Stimulated activated CD8-positive, alpha-beta memory T cell treated with anti-CD3 and anti-CD28 coated beads, Interleukin-4, amount 100 ng/mL, for 1 hour (primary cell): Measurements from ENCODE around the gene RRBP1.

Source experiments
- DNase-seq, 2 donors: peaks; one replicate each; pipeline ENCODE4 v3.0.0-alpha.2; 2020; ENCODE audit warnings: low read depth in 2 of 2, low spot score in 1 of 2

RRBP1 gene

GRCh38 chr20:17648315-17648646 is 33.8 kb downstream of the RRBP1 start:
- DNase-seq = no peak

DNA sequence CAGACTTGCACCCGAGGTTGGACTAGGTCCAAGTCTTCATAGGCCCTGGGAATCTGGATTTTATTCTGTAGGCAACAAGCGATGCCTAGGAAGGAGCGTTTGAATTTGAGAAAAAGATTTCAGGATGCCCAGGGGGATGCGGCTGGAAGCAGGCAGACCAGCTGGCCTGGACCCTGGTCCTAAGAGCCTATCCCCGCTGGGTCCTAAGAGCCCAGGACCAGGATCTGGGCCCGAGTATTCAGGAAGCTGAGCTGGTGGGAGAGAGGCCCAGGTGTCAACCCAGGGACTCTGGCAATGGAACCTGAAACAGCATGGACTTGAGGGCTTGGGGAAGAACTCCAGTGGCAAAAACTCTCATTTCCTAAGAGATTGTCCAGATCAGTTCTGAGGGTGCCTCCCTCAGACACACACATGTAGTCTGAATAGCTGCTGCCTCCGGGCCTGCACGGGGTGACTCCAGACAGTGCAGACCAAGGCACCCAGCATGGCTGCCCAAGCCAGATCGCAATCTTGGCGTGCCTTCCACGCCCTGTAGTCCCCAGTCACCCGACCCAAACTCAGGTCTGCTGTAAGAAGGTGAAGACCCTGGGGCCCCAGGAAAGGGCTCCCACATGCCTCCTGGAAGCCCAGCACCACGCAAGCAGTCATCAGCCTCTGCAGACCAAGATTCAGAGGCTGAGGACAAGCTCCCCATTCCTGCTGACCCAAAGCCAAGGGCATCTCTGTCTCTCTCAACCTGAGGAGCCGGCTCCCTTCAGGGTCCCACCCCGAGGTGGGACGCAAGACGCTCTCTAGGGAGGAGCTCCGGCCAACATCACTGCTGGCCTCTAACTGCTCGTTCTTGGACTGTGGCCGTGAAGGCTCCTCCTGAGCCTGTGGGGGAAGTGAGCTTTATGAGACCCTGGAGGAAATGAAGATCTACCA is 34.4 kb downstream of the RRBP1 start:
- no peak for DNase-seq

- DNase-seq = no peak
Measured at GRCh38 chr20:17646961-17647301, 35.1 kb downstream of the RRBP1 start.

DNA sequence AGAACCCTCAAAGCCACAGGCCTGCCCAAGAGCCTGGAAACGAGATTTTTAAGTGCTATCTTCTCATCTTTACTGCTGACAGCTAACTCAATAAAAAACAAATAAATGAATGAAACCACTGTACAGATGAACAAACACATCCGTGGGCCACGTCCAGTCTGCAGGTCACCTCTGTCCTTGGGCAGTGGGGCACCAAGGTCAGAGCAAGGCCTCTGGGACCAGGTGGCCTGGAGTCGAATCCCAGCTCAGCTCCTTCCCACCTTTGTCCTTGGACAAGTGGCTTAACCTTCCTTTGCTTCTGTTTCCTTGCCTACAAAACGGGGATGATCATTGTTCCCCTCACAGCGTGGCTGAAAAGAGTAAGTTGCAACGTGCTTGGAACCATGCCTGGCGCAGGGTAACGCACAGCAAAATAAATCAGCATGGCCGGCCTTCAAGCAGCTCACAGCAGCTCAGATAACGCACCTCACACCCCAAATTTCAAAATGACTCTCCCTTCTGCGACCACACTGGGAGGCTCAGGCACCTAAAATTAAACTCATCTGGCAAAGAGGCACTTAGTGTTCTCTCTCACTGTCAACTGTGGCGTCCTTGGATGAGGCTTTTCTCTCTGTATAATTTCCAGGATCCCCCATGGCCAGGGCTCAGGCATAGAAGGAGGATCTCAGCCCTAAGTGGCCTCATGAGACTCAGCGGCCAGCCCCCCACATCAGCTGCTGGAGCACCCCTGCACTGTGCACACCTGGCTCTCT is 35.7 kb downstream of the RRBP1 start:
- DNase-seq = no peak

- no peak for DNase-seq
Measured at GRCh38 chr20:17645546-17646208, 36.4 kb downstream of the RRBP1 start.

DNA sequence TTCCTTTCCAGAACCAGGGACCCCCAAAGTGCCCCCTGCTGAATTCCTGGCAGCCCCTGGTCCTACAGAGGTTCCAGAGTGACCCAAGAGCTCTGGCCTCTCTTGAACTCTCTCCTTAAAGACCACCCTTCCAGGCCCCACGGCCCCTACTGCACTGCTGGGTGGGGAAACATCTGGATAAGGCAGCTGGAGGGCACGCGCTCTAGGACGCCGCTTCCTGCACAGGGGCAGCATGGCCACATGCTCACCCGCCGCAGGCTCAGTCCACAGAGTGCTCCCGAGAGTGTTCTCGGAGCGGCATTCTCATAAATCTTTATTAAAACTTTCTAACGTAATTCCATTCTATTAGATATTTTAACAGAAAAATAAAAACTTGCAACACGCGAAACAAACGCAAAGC is 37.0 kb downstream of the RRBP1 start:
- no peak for DNase-seq

DNA sequence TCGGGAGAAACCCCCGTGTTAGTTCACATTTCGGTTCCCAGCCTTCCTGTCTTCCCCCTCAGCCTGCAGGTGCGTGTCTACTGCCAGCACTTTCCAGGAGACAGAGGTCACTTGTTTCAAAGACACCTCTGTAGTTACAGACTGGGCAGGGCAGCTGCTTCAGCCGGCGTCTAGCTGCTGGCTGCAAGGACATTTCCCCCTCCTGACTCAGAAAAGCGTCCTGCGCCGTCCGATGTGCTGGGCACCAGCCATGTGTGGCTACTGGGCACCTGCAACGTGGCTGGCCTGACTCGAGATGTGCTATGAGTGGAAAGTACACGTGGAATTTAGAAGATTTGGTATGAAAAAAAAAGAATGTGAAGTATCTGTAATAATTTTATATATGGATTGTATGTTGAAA is 37.6 kb downstream of the RRBP1 start:
- DNase-seq = no peak

DNA sequence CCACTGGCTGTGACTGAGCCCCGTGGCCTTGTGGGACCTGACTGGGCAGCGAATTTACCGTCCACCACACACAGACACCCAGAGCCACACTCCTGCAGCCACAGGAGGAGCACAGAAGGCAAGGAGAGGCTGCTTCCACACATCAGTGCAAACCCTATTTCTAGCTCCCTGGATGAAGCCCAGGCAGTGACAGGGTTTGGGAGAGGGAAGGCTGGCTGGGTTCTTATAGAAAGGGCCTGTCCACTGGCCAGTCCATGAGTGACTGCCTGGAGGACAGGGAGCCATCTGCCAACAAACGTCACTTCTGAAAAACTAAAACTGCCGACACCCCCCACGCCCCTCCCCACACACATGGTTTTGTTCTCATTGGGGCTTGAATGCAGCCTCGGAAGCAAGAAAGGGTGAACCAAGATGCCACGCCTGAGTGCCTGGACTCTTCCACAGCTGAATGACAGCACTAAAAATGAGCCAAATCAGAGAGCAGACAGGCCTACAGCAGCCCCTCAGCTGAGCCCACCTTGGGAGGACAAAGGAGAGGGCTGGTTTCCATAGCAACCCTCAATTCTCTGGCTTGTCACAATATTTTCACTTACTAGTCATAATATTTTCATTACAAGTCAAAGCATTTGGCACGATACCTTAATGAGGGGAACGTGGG is 38.4 kb downstream of the RRBP1 start:
- DNase-seq = no peak

DNA sequence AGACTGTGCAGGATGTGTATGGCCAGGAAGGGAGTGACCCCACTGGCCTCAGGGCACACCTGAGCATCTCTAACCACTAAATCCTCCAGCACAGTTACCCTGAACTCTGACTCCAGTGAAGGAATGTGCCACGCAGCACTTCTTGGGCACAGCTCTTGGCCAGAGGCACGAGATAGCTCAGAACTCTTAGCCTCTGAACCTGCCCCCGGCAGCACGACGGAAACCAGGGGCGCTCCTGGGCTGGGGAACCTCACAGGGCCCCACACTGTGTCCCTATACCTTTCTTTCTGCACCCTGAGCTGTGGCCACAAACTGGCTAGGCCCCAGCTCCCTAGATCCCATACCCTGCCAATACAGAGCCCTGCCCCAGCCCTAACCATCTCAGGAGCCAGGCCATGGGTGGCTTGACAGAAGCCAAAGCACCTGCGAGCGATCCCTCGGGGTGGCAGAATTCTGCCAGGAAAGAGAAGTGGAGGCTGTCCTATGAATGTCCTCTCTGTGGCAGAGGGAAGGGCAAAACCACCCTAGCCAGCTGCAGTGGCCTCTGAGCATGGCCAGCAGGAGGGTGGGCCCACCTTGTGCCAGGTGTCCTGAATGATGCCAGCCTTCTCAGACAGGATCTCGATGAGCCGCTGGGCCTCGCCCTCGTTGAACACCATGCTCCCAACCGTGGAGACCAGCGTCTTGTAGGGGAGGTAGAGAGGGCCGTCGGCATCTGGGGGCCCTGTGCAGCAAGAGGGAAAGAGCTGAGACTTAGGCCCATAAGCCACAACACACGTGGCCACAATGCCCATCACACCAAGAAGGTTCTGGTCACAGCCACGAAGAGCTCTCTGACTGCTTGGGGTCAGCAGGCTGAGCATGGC is 39.4 kb downstream of the RRBP1 start:
- no peak for DNase-seq

- no peak for DNase-seq
Measured at GRCh38 chr20:17641993-17642392, 40.0 kb downstream of the RRBP1 start.

DNA sequence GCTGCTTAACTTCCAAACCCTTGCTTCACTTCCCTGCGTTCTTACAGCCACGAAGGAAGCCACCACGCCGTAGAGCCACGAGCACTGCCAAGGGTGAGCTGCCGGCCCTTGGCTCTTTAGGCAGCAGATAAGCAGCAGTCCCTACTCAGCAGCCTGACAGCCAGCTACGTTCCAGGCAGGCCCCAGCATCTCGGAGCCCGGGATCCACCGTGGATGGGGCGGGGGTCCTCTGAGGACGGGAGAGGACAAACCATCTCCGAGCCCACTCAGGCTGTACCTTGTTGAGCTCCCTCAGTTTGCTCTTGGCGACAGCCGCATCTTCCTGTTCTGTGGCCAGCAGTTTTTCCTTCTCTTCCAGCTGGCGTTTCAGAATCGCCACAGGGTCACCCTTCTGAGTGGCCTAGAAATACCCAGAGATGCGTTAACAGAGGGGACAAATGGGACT is 40.5 kb downstream of the RRBP1 start:
- no peak for DNase-seq

DNA sequence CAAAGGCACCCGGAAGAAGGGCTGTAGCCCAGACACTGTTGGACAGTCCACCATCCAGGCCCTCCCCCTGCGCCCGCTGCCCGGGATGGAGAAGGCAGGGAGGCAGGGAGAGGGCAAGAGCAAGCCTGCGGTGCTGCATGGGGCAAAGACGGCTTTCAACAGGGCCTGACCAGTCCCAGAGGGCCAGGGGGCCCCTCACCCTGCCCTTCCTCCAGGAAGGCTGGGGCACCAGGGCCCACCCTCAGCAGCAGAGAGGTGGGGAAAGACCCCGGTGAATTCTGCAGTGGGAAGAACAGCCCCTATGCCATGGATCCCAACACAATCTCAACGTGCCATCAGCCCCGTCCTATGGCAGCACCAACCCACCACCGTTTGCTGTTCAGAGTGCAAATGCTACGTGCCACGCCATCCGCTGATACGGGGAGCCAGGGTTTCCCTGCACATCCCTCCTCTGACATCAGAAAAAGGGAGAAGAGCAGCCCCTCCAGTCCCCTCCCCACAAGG is 41.1 kb downstream of the RRBP1 start:
- no peak for DNase-seq

GRCh38 chr20:17640146-17640874 is 41.7 kb downstream of the RRBP1 start:
- no peak for DNase-seq

DNA sequence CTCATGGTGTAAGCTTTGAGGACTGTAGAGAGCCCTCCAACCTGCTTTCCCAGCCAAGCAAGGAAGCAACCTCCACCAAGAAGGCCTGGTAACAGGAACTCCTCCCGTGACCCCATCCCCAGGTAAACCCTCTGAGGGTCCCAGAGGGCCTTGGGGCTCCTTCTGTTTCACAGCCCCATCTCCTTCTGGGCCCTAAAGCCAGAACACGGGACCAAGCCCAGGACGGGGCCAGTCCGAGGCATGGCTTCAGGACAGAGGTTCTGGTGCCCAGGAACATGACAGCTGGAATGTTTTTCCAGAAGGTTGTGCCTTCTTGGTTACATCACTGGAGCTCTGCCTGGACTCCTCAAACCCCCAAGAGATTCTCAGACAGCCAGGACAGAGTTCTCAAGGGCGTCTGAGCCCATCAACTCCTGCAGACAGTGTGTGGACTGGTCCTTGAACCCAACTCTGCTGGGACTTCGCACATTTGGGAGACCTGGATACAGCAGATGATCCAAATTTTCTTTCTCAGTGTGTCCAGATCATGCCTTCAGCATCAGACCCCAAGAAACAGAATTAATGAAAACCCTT is 43.1 kb downstream of the RRBP1 start:
- no peak for DNase-seq

GRCh38 chr20:17637985-17638640 is 43.9 kb downstream of the RRBP1 start:
- no peak for DNase-seq

GRCh38 chr20:17637413-17637780 is 44.6 kb downstream of the RRBP1 start:
- no peak for DNase-seq

DNA sequence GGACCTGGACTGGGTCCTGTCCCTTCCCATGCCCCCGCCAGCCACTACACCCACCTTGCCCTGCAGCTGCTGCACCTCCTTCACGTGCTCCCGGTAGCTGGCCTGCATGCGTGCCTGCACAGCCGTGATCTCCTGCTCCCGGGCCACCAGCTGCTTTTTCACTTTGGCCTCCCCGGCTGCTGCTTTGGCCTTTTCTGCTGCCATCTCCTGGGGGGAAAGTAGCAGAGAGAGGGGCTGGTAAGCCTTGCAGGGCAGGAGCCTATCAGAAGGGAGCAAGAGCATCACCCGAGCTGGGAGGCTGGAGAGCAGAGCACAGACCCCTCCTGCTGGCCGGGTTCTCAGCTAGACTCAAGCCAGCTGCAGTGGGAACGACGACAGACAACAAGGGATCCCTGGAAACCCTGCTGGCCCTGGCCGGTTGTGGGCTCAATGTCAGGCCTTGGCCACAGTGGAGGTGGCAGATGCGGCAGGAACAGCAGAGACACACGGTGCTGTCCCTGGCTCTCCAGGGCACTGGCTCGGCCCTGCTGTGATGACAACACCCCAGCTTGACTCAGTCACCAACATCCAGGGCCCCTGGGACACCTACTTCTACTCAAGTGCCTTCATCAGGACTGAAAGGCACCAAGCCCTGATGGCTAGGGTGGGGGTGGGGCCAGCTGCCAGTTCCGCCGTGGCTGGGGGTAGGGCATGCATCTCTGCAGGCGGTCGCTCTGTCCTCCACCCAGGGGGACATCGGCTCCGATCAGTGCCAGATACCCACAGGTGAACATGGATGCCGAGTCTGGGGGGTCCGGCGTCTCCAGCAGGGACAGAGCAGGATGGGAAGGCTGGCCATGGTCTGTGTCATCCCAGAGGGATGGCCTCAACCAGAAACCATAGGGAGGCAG is 45.3 kb downstream of the RRBP1 start:
- no peak for DNase-seq
